Measurements from ENCODE around the gene ZPLD1. TPM values are rescaled to one million over a fixed set of nuclear protein-coding genes. Genes with fewer than 3 reads are reported as not detected.

Gene ZPLD1
- total RNA-seq, 4 donors from 2014 or later = 0.10 to 0.38 TPM; not detected in 2

- Histone ChIP-seq H3K4me3 (no peak overlapping the region), H3K4me1 (peaks cover 3% of the 10 kb centered on the region), H3K9me3 (no peaks in the 10 kb centered on the region), H3K27ac (no peak overlapping the region), H3K36me3 (no peaks in the 10 kb centered on the region), H3K27me3 (no peaks in the 10 kb centered on the region)
- TF ChIP-seq POLR2A (IDR thresholded peaks at IDR 0.05) (no peak), EP300 (IDR thresholded peaks at IDR 0.05) (no peak), POLR2AphosphoS5 (IDR thresholded peaks at IDR 0.05) (no peak), CTCF (IDR thresholded peaks at IDR 0.05) (no peak)
- no peak for DNase-seq (ENCODE audit: low spot score in 2 of 2)
These were observed 15.0 kb upstream of the ZPLD1 start for GRCh38 chr3:102419786-102420185.

GRCh38 chr3:102441832-102442231, 7.0 kb downstream of the ZPLD1 start:
- no peak for DNase-seq (ENCODE audit: low spot score in 2 of 2)
- no peaks in the 10 kb centered on the region for H3K36me3 ChIP-seq
- no peaks in the 10 kb centered on the region for H3K4me1 ChIP-seq
- TF ChIP-seq EP300 (IDR thresholded peaks at IDR 0.05) (no peak), POLR2A (IDR thresholded peaks at IDR 0.05) (no peak), CTCF (IDR thresholded peaks at IDR 0.05) (no peak), POLR2AphosphoS5 (IDR thresholded peaks at IDR 0.05) (no peak)
- no peak overlapping the region for H3K4me3 ChIP-seq
- H3K27ac ChIP-seq = no peak overlapping the region
- WGBS = 88% methylated on average over 1 of the region's 1 CpG
- H3K9me3 ChIP-seq = no peaks in the 10 kb centered on the region
- no peaks in the 10 kb centered on the region for H3K27me3 ChIP-seq

GRCh38 chr3:102443021-102443420, 8.2 kb downstream of the ZPLD1 start:
- TF ChIP-seq EP300 (IDR thresholded peaks at IDR 0.05) = no peak
- no peak for TF ChIP-seq POLR2A (IDR thresholded peaks at IDR 0.05)
- no peak for TF ChIP-seq CTCF (IDR thresholded peaks at IDR 0.05)
- no peak for TF ChIP-seq POLR2AphosphoS5 (IDR thresholded peaks at IDR 0.05)
- Histone ChIP-seq H3K4me3 (no peak overlapping the region), H3K27ac (no peak overlapping the region), H3K4me1 (no peaks in the 10 kb centered on the region), H3K27me3 (no peaks in the 10 kb centered on the region), H3K9me3 (no peaks in the 10 kb centered on the region), H3K36me3 (no peaks in the 10 kb centered on the region)
- DNase-seq (ENCODE audit: low spot score in 2 of 2) = no peak
- 84% methylated on average over 2 of the region's 2 CpGs for WGBS

- no peak overlapping the region for H3K4me3 ChIP-seq
- H3K27me3 ChIP-seq = no peaks in the 10 kb centered on the region
- H3K27ac ChIP-seq = no peak overlapping the region
- 51% methylated on average over 2 of the region's 2 CpGs for WGBS
- no peak for TF ChIP-seq POLR2AphosphoS5 (IDR thresholded peaks at IDR 0.05)
- no peak for TF ChIP-seq POLR2A (IDR thresholded peaks at IDR 0.05)
- TF ChIP-seq EP300 (IDR thresholded peaks at IDR 0.05) = no peak
- TF ChIP-seq CTCF (IDR thresholded peaks at IDR 0.05) = no peak
- no peaks in the 10 kb centered on the region for H3K9me3 ChIP-seq
- H3K36me3 ChIP-seq = no peaks in the 10 kb centered on the region
- H3K4me1 ChIP-seq = no peaks in the 10 kb centered on the region
- no peak for DNase-seq (ENCODE audit: low spot score in 2 of 2)
These were observed 9.3 kb downstream of the ZPLD1 start for GRCh38 chr3:102444101-102444500.

GRCh38 chr3:102447272-102447671, 12.5 kb downstream of the ZPLD1 start:
- DNase-seq (ENCODE audit: low spot score in 2 of 2) = no peak
- H3K4me1 ChIP-seq = no peaks in the 10 kb centered on the region
- no peaks in the 10 kb centered on the region for H3K27me3 ChIP-seq
- no peaks in the 10 kb centered on the region for H3K36me3 ChIP-seq
- TF ChIP-seq CTCF (IDR thresholded peaks at IDR 0.05) = no peak
- TF ChIP-seq POLR2AphosphoS5 (IDR thresholded peaks at IDR 0.05) = no peak
- TF ChIP-seq EP300 (IDR thresholded peaks at IDR 0.05) = no peak
- TF ChIP-seq POLR2A (IDR thresholded peaks at IDR 0.05) = no peak
- no peaks in the 10 kb centered on the region for H3K9me3 ChIP-seq
- no peak overlapping the region for H3K4me3 ChIP-seq
- no peak overlapping the region for H3K27ac ChIP-seq
- WGBS = 78% methylated on average over 3 of the region's 3 CpGs
